ENCODE data around the gene BRPF1. TPM values are rescaled to one million over a fixed set of nuclear protein-coding genes. Genes with fewer than 3 reads are reported as not detected.

BRPF1 gene
- total and polyA plus RNA-seq, 2 experiments from 2014 or later = 11.1 to 17.3 TPM

- no peak overlapping the region for H3K4me3 ChIP-seq
- no peaks in the 10 kb centered on the region for H3K9me3 ChIP-seq (ENCODE audit: low read depth)
- DNase-seq (ENCODE audit: low read depth in 1 of 2, low spot score in 1 of 2) = no peak
- H3K27ac ChIP-seq = no peak overlapping the region
- H3K27me3 ChIP-seq = no peaks in the 10 kb centered on the region
- H3K4me1 ChIP-seq (ENCODE audit: low read depth) = no peaks in the 10 kb centered on the region
- no peak for TF ChIP-seq CTCF (IDR thresholded peaks at IDR 0.05; ENCODE audit: low read depth, low read length)
- H3K36me3 ChIP-seq = peaks cover 66% of the 10 kb centered on the region
These were observed 7.6 kb downstream of the BRPF1 start for GRCh38 chr3:9739181-9739580.

- Histone ChIP-seq H3K36me3 (peaks cover 75% of the 10 kb centered on the region), H3K27me3 (no peaks in the 10 kb centered on the region), H3K4me1 (ENCODE audit: low read depth) (no peaks in the 10 kb centered on the region), H3K4me3 (no peak overlapping the region), H3K27ac (no peak overlapping the region), H3K9me3 (ENCODE audit: low read depth) (no peaks in the 10 kb centered on the region)
- TF ChIP-seq CTCF (IDR thresholded peaks at IDR 0.05; ENCODE audit: low read depth, low read length) = no peak
- DNase-seq (ENCODE audit: low read depth in 1 of 2, low spot score in 1 of 2) = no peak
These were observed 11.0 kb downstream of the BRPF1 start for GRCh38 chr3:9742560-9742959.

GRCh38 chr3:9743548-9743947 lies 12.0 kb downstream of the BRPF1 start:
- H3K4me1 ChIP-seq (ENCODE audit: low read depth) = no peaks in the 10 kb centered on the region
- H3K36me3 ChIP-seq = peaks cover 73% of the 10 kb centered on the region
- no peaks in the 10 kb centered on the region for H3K9me3 ChIP-seq (ENCODE audit: low read depth)
- no peaks in the 10 kb centered on the region for H3K27me3 ChIP-seq
- DNase-seq (ENCODE audit: low read depth in 1 of 2, low spot score in 1 of 2) = no peak
- H3K27ac ChIP-seq = no peak overlapping the region
- no peak overlapping the region for H3K4me3 ChIP-seq
- no peak for TF ChIP-seq CTCF (IDR thresholded peaks at IDR 0.05; ENCODE audit: low read depth, low read length)

DNA sequence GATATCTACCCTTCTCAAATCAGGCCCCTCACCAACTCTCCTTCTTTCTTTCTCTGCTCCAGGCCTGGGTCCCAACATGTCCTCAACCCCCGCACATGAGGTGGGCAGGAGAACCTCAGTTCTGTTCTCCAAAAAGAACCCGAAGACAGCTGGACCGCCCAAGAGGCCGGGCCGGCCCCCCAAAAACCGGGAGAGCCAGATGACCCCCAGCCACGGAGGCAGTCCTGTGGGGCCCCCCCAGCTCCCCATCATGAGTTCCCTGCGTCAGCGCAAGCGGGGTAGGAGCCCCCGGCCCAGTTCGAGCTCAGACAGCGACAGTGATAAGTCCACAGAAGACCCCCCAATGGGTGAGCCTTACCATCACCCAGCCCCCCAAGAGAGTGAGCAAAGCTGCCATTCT lies 12.6 kb downstream of the BRPF1 start:
- peaks cover 71% of the 10 kb centered on the region for H3K36me3 ChIP-seq
- TF ChIP-seq CTCF (IDR thresholded peaks at IDR 0.05; ENCODE audit: low read depth, low read length) = no peak

DNA sequence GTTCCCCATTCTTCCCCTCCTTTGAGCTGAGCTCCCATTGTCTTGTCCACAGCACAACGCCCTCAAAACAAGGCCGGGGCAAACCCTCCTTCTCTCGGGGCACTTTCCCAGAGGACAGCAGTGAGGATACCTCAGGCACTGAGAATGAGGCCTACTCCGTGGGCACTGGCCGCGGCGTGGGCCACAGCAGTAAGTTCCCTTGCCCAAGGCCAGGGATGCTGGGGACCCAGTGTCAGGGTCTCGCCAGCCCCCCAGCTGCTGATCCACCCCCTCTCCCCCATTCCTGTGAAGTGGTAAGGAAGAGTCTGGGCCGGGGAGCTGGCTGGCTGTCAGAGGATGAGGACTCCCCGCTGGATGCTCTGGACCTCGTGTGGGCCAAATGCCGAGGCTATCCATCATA lies 14.0 kb downstream of the BRPF1 start:
- no peak for DNase-seq (ENCODE audit: low read depth in 1 of 2, low spot score in 1 of 2)
- no peaks in the 10 kb centered on the region for H3K9me3 ChIP-seq (ENCODE audit: low read depth)
- H3K27me3 ChIP-seq = no peaks in the 10 kb centered on the region
- H3K36me3 ChIP-seq = peaks cover 58% of the 10 kb centered on the region
- TF ChIP-seq CTCF (IDR thresholded peaks at IDR 0.05; ENCODE audit: low read depth, low read length) = no peak
- no peak overlapping the region for H3K27ac ChIP-seq
- peaks cover 1% of the 10 kb centered on the region for H3K4me1 ChIP-seq (ENCODE audit: low read depth)
- no peak overlapping the region for H3K4me3 ChIP-seq

More for the DNA sequence above, 12.6 kb downstream of the BRPF1 start:
- H3K27me3 ChIP-seq = no peaks in the 10 kb centered on the region
- no peaks in the 10 kb centered on the region for H3K9me3 ChIP-seq (ENCODE audit: low read depth)
- H3K4me1 ChIP-seq (ENCODE audit: low read depth) = no peaks in the 10 kb centered on the region
- no peak overlapping the region for H3K27ac ChIP-seq
- no peak for DNase-seq (ENCODE audit: low read depth in 1 of 2, low spot score in 1 of 2)
- no peak overlapping the region for H3K4me3 ChIP-seq

- no peak for TF ChIP-seq CTCF (IDR thresholded peaks at IDR 0.05; ENCODE audit: low read depth, low read length)
- peak in 1 of 2 donors; percentile 94 for DNase-seq (ENCODE audit: low read depth in 1 of 2, low spot score in 1 of 2)
- H3K4me1 ChIP-seq (ENCODE audit: low read depth) = peaks cover 5% of the 10 kb centered on the region
- no peak overlapping the region for H3K27ac ChIP-seq
- H3K4me3 ChIP-seq = no peak overlapping the region
- no peaks in the 10 kb centered on the region for H3K9me3 ChIP-seq (ENCODE audit: low read depth)
- H3K27me3 ChIP-seq = no peaks in the 10 kb centered on the region
- H3K36me3 ChIP-seq = peaks cover 50% of the 10 kb centered on the region
These were observed 14.8 kb downstream of the BRPF1 start for GRCh38 chr3:9746330-9746729.
